ENCODE measurements around the gene TMEM63C. TPM values are rescaled to one million over a fixed set of nuclear protein-coding genes. Genes with fewer than 3 reads are reported as not detected.
A peak's percentile ranks its signal among the peaks of the same experiment; 100 is the strongest.

Gene TMEM63C
- total RNA-seq, 1 experiment from 2014 or later: 5.7 TPM

DNA sequence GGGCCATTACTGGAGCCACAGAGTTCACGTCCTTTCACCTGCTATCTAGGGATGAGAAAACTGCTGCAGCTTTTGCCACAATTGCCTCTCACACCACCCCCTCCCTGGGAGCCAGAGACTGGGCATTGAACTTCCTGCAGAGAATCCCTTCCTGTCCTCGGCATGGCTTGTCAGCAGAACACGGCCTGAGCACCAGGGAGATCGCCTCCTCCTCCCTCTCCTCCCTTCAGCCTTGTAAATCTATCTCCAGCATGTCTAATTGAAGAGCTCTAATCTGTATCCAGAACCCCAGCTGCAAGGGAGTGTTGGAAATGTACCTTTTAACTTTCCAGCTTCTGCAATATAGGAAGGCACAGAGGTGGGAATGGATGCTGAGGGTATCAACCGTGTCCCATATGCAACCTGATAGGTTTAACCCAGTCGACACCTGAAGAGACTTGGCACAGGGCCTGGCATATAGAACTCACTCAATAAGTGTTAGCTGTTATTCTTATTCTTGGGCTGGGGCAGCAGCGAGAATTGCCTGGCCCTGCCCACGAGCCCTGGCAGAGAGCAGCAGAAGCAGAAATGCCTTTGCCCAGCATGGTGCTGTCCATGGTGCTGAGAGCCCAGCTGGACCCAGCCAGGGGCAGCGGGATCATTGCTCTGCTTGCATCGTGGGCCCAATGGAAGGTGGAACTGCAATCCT lies 26.8 kb downstream of the TMEM63C start:
- POLR2A ChIA-PET: no interaction called here
- Histone ChIP-seq H3K9me2 (ENCODE audit: insufficient read depth) (no peaks in the 10 kb centered on the region), H2AFZ (ENCODE audit: low read depth, low read length, poor library complexity, severe bottlenecking) (no peak overlapping the region), H3K4me2 (ENCODE audit: low read length) (no peak overlapping the region), H3K9me3 (ENCODE audit: control insufficient read depth in 1 of 2, insufficient read depth in 1 of 2, low read depth in 1 of 2, low read length in 2 of 2) (no peaks in the 10 kb centered on the region), H3K9ac (ENCODE audit: low read length) (no peak overlapping the region), H4K20me1 (ENCODE audit: insufficient read depth) (no peaks in the 10 kb centered on the region), H3K27me3 (ENCODE audit: insufficient read depth, low read length) (no peaks in the 10 kb centered on the region), H3K27ac (ENCODE audit: low read depth, low read length) (no peak overlapping the region), H3K79me2 (ENCODE audit: insufficient read depth, low read length) (no peaks in the 10 kb centered on the region), H3K4me1 (ENCODE audit: control insufficient read depth in 1 of 2, insufficient read depth in 2 of 2, low read length in 2 of 2) (peaks cover 0 to 5% of the 10 kb centered on the region in 2 experiments; a peak in 2 of 4 replicates), H3K36me3 (ENCODE audit: control insufficient read depth in 1 of 2, insufficient read depth in 2 of 2, low read length in 2 of 2) (no peaks in the 10 kb centered on the region), H3K4me3 (replicated peaks in 1 of 2; ENCODE audit: low read depth in 1 of 2, low read length in 2 of 2) (no peak overlapping the region)
- intact Hi-C loops (cut with micrococcal nuclease): no loop called here
- RAD21 ChIA-PET (ENCODE audit: low non-redundant PET in 1 of 2, low total read pairs in 2 of 2, uncharacterized antibody in 2 of 2, unreplicated experiment in 2 of 2): no interaction called here
- CTCF ChIA-PET: interaction anchor here (0.7 kb wide), 1 partner anchor 57 kb away, joined by 3 read pairs; no protein-coding TSS in a partner anchor
- ATAC-seq (no peak), DNase-seq (ENCODE audit: low read depth, low spot score) (no peak)
- TF ChIP-seq, protein P1, sequence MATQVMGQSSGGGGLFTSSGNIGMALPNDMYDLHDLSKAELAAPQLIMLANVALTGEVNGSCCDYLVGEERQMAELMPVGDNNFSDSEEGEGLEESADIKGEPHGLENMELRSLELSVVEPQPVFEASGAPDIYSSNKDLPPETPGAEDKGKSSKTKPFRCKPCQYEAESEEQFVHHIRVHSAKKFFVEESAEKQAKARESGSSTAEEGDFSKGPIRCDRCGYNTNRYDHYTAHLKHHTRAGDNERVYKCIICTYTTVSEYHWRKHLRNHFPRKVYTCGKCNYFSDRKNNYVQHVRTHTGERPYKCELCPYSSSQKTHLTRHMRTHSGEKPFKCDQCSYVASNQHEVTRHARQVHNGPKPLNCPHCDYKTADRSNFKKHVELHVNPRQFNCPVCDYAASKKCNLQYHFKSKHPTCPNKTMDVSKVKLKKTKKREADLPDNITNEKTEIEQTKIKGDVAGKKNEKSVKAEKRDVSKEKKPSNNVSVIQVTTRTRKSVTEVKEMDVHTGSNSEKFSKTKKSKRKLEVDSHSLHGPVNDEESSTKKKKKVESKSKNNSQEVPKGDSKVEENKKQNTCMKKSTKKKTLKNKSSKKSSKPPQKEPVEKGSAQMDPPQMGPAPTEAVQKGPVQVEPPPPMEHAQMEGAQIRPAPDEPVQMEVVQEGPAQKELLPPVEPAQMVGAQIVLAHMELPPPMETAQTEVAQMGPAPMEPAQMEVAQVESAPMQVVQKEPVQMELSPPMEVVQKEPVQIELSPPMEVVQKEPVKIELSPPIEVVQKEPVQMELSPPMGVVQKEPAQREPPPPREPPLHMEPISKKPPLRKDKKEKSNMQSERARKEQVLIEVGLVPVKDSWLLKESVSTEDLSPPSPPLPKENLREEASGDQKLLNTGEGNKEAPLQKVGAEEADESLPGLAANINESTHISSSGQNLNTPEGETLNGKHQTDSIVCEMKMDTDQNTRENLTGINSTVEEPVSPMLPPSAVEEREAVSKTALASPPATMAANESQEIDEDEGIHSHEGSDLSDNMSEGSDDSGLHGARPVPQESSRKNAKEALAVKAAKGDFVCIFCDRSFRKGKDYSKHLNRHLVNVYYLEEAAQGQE (IDR thresholded peaks at IDR 0.05; ENCODE audit: low read depth): peak; percentile 99
- no peak for TF ChIP-seq POLR2A (IDR thresholded peaks at IDR 0.05; ENCODE audit: borderline replicate concordance, extremely low read depth, insufficient read depth, insufficient read length)
- BruUV-seq (replicated peaks): no TSS peak

DNA sequence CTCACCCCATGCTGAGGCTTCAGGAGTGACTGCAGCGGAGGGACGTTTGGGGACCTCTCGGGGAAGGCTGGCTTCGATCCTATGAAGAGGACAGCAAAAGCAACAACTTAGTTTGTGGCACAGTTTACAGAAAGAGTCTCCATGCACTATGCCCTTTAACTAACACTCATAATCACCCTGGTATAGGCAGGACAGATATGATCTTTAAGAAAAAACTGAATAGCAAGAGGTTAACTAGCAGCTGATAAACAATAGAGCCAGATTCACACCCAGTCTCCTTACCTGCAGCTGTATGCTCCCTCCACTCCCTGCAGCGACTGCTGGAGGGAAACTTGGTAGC lies 27.4 kb downstream of the TMEM63C start:
- Histone ChIP-seq H3K79me2 (ENCODE audit: insufficient read depth, low read length) (no peaks in the 10 kb centered on the region), H3K9ac (ENCODE audit: low read length) (no peak overlapping the region), H3K4me3 (replicated peaks in 1 of 2; ENCODE audit: low read depth in 1 of 2, low read length in 2 of 2) (no peak overlapping the region), H3K4me1 (ENCODE audit: control insufficient read depth in 1 of 2, insufficient read depth in 2 of 2, low read length in 2 of 2) (peaks cover 0 to 5% of the 10 kb centered on the region in 2 experiments; a peak in 2 of 4 replicates), H3K4me2 (ENCODE audit: low read length) (no peak overlapping the region), H3K9me2 (ENCODE audit: insufficient read depth) (no peaks in the 10 kb centered on the region), H3K27ac (ENCODE audit: low read depth, low read length) (no peak overlapping the region), H3K36me3 (ENCODE audit: control insufficient read depth in 1 of 2, insufficient read depth in 2 of 2, low read length in 2 of 2) (no peaks in the 10 kb centered on the region), H3K27me3 (ENCODE audit: insufficient read depth, low read length) (no peaks in the 10 kb centered on the region), H4K20me1 (ENCODE audit: insufficient read depth) (no peaks in the 10 kb centered on the region), H3K9me3 (ENCODE audit: control insufficient read depth in 1 of 2, insufficient read depth in 1 of 2, low read depth in 1 of 2, low read length in 2 of 2) (no peaks in the 10 kb centered on the region), H2AFZ (ENCODE audit: low read depth, low read length, poor library complexity, severe bottlenecking) (no peak overlapping the region)
- no TSS peak for BruUV-seq (replicated peaks)
- no peak for ATAC-seq
- CTCF ChIA-PET: interaction anchor here (0.7 kb wide), 1 partner anchor 58 kb away, joined by 3 read pairs; no protein-coding TSS in a partner anchor
- POLR2A ChIA-PET: no interaction called here
- RAD21 ChIA-PET (ENCODE audit: low non-redundant PET in 1 of 2, low total read pairs in 2 of 2, uncharacterized antibody in 2 of 2, unreplicated experiment in 2 of 2): interaction anchor here in 1 of 2 experiments (0.5 kb wide), 1 partner anchor 22 kb away, joined by 3 read pairs; no protein-coding TSS in a partner anchor
- no peak for DNase-seq (ENCODE audit: low read depth, low spot score)
- intact Hi-C loops (cut with micrococcal nuclease): no loop called here
- TF ChIP-seq ELF1 (IDR thresholded peaks at IDR 0.05; ENCODE audit: borderline replicate concordance, low read depth) (no peak), CBX3 (IDR thresholded peaks at IDR 0.05; ENCODE audit: low read depth) (no peak), EGR1 (IDR thresholded peaks at IDR 0.05; ENCODE audit: low read depth) (no peak), YY1 (IDR thresholded peaks at IDR 0.05; ENCODE audit: extremely low read depth, insufficient replicate concordance, low read depth, low read length) (no peak), EZH2phosphoT487 (IDR thresholded peaks at IDR 0.05; ENCODE audit: borderline replicate concordance) (no peak), SIN3A (IDR thresholded peaks at IDR 0.05; ENCODE audit: low read depth) (no peak), POLR2AphosphoS5 (IDR thresholded peaks at IDR 0.05; ENCODE audit: low read depth, low read length) (no peak), FOSL1 (IDR thresholded peaks at IDR 0.05; ENCODE audit: low read depth) (no peak), SP1 (IDR thresholded peaks at IDR 0.05; ENCODE audit: low read depth) (no peak), ZNF274 (IDR thresholded peaks at IDR 0.05; ENCODE audit: low read depth, low read length) (no peak)
- TF ChIP-seq, protein P2, sequence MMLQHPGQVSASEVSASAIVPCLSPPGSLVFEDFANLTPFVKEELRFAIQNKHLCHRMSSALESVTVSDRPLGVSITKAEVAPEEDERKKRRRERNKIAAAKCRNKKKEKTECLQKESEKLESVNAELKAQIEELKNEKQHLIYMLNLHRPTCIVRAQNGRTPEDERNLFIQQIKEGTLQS (IDR thresholded peaks at IDR 0.05): no peak
- TF ChIP-seq, protein P1 (IDR thresholded peaks at IDR 0.05; ENCODE audit: low read depth): no peak

All from HCT116 (cell line).